Uterus (tissue), 2 donors: ENCODE measurements around the gene IGF2BP1.

Source experiments
- POLR2A ChIP-seq, 2 donors: fragments of 450-650 bp; IDR thresholded peaks; one replicate each; pipeline ENCODE4 v1.6.1; 2016; ENCODE audit warnings: antibody characterized with exemption in 2 of 2, mild to moderate bottlenecking in 1 of 2, moderate library complexity in 1 of 2
- TF ChIP-seq, protein P1 (sequence below), 4 experiments: fragments of 200-600 bp in 2 of 4; fragments of 450-650 bp in 2 of 4; sonication (generic) in 2 of 4; IDR thresholded peaks; one replicate each; pipeline ENCODE4 v1.5.1; 2016 to 2019; ENCODE audit warnings: antibody characterized with exemption in 4 of 4, mild to moderate bottlenecking in 2 of 4, moderate library complexity in 1 of 4

DNA sequence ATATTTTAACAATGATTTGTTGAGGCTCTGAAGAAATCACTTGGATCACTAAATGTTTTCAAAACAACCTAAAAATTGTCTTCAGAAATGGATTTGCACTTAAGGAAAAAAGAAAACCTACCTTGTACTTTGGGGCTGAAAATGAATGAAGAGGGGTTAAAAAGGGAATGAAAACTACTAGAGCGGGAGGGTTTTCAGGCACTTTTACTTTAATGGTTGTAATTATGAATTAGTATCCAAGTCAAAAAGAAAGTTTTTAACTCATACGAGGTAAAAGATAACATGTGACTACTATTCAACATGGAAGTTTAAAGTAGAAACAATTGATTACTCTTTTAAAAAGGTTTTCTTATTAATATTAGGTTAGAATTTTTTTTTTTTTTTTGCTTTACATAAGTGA, 5.1 kb downstream of the IGF2BP1 start:
- TF ChIP-seq POLR2A (IDR thresholded peaks at IDR 0.05), result no peak
- TF ChIP-seq, protein P1, sequence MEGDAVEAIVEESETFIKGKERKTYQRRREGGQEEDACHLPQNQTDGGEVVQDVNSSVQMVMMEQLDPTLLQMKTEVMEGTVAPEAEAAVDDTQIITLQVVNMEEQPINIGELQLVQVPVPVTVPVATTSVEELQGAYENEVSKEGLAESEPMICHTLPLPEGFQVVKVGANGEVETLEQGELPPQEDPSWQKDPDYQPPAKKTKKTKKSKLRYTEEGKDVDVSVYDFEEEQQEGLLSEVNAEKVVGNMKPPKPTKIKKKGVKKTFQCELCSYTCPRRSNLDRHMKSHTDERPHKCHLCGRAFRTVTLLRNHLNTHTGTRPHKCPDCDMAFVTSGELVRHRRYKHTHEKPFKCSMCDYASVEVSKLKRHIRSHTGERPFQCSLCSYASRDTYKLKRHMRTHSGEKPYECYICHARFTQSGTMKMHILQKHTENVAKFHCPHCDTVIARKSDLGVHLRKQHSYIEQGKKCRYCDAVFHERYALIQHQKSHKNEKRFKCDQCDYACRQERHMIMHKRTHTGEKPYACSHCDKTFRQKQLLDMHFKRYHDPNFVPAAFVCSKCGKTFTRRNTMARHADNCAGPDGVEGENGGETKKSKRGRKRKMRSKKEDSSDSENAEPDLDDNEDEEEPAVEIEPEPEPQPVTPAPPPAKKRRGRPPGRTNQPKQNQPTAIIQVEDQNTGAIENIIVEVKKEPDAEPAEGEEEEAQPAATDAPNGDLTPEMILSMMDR (IDR thresholded peaks at IDR 0.05), result no peak
